Measurements from ENCODE around the gene NTM.

NTM gene

DNA sequence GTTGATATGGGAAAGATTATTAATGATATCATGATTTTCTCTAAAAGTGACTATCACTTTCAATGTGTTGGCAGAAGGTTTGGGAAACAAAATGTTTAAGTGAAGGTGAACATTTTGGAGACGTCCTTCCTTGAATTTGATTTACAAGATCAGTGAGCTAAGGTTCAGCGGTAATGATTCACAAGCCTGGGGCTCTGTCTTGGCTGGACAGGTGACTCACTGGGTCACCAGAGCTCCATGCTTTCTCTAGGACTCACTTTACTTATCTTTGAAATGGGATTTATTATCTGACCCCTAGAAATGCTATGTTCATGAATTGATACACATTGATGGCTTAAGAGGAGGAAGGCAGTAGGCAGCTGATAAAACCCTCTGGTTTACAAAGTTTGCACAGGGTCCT, 437.5 kb downstream of the NTM start:
- FAIRE-seq (no peak), DNase-seq (ENCODE audit: insufficient read length, low spot score) (no peak)
- TF ChIP-seq CTCF (IDR thresholded peaks at IDR 0.05; ENCODE audit: insufficient read depth, missing control alignments): no peak

DNA sequence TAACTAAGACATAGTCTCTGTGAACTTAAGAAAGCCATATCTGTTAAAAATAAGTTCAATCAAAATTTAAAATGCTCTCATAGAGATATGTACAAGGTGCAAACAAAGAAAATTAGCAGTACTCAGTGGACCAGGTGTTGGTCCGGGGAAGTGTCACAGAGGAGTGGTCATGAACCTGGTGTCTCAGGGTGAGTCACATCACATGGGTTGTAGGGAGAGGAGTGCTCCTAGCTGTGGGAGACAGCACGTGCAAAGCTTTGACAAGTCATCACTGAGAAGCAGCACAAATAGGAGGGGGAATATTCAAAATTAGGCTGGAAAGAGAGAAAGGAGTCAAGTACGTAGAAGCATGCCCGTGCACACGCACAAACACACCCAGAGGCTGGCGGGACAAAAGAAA, 438.1 kb downstream of the NTM start:
- TF ChIP-seq CTCF (IDR thresholded peaks at IDR 0.05; ENCODE audit: insufficient read depth, missing control alignments): no peak
- DNase-seq (ENCODE audit: insufficient read length, low spot score): no peak
- no peak for FAIRE-seq

DNA sequence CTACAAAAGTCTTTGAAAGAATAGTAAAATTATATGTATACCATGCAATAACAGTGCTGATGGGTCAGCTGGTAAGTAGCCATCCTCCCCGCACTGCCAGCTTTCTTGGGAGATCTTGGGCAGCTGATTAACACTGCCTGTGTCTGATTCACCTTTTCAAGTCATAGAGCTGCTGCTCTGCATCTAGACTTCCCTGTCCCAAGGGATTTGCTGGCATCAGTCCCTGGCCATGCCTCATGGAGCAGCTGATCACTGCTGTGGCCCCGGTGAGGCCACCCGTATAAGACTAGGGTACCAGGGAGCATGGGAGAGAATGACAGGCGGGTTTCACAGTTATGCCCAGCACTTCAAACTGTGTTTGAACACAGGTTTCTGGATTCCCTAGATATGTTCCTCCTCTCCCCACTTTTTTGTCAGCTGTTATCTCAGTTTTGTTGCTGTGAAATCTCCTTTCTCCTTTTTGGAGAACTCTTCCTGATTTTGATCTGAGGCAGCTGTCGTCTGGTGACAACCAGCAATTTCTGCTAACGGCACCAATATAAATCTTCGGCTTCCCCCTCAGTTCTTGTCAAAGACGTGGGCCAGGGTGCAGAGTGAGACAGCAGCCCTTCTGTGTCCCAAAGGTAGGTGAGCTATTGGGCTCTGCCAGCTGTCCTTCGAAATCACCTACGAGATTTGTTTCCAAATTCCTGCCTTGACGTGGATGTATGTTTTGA, 438.9 kb downstream of the NTM start:
- TF ChIP-seq CTCF (IDR thresholded peaks at IDR 0.05; ENCODE audit: insufficient read depth, missing control alignments): no peak
- no peak for DNase-seq (ENCODE audit: insufficient read length, low spot score)
- FAIRE-seq: no peak

DNA sequence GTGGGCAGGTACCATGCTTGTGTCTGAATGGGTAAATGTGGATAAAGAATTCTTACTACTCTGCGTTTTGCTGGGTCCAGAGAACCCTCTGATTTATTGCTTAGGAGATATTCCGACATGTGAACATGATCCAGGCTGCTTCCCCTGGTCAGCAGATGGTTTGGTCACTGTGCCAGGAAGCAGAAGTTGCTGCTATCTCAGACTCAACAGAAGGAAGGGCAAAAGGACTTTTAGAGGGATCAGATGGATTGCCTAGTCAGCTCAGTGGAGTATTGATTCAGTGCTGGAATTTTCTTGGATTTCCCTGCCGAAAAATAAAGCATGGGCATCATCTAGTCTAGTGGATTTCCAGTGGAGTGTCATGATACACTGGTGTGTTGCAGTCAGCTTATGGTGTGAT, 440.1 kb downstream of the NTM start:
- no peak for FAIRE-seq
- TF ChIP-seq CTCF (IDR thresholded peaks at IDR 0.05; ENCODE audit: insufficient read depth, missing control alignments): no peak
- DNase-seq (ENCODE audit: insufficient read length, low spot score): no peak

DNA sequence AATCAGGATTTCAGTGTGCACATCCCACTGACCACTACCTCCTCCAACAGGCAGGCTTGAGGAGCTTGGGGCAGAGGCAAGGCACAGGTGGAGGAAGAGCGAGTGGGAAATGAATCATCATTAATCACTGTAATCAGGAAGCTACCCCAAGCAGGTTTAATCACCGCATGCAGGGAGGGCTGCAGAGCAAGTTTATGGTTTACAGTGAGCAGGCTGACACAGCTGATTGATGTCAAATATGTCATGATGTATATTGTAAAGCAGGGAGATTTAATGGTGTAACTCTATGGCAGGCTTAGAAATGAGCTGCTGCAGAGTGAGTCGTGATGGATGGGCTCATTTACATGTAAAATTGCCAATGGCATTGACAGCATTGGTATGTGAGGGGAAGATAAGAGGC, 441.0 kb downstream of the NTM start:
- DNase-seq (ENCODE audit: insufficient read length, low spot score) (no peak), FAIRE-seq (no peak)
- no peak for TF ChIP-seq CTCF (IDR thresholded peaks at IDR 0.05; ENCODE audit: insufficient read depth, missing control alignments)

DNA sequence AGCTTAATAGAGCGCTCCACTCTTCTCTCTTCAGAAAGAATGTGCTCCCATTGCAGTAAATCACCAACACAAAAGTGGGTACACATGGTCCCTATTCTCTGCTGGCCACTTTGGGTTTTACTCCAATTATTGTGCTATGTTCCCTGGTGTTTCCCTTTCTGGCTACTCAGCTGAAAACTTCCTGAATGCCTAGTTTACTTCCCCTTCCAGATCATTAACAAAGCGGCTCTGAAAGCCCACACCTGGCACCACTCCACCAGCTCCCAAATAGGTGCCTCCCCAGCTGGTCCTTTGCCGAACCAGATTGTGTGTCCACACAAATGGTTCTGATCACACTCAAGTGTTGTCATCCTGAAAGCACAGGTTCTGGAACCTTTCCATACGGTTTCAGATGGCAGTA, 443.7 kb downstream of the NTM start:
- DNase-seq (ENCODE audit: insufficient read length, low spot score): no peak
- no peak for TF ChIP-seq CTCF (IDR thresholded peaks at IDR 0.05; ENCODE audit: insufficient read depth, missing control alignments)
- FAIRE-seq: no peak

- TF ChIP-seq CTCF (IDR thresholded peaks at IDR 0.05; ENCODE audit: insufficient read depth, missing control alignments): no peak
- FAIRE-seq (no peak), DNase-seq (ENCODE audit: insufficient read length, low spot score) (no peak)
Measured at GRCh38 chr11:131815590-131815989, 445.2 kb downstream of the NTM start.
